NCI-H510A treated with DMSO at 0.1 percent for 48 hours (cell line): ENCODE measurements around the gene MBD6.

Experiments used
- DNase-seq: peaks from one replicate; lab custom pipeline; 2025; lab: John Stamatoyannopoulos, UW

The MBD6 gene

GRCh38 chr12:57577981-57578758 lies 55.5 kb downstream of the MBD6 start:
- DNase-seq: no peak

- no peak for DNase-seq
Observed at GRCh38 chr12:57579011-57579410, 56.4 kb downstream of the MBD6 start.
